Activated T-helper 1 cell treated with anti-CD3 and anti-CD28 coated beads, Interleukin-2, amount 50 U/mL, for 16 hours (primary cell): ENCODE measurements around the gene FAAP100.
"Not testable (repeated sequence)": the region's sequence is repeated elsewhere in the genome, so short reads cannot be mapped to it uniquely, and the experiment has no call there.

Experiments used
- DNase-seq, 2 donors: peaks; one replicate each; pipeline ENCODE4 v3.0.0-alpha.2; 2020; ENCODE audit warnings: low read depth in 1 of 2, low spot score in 1 of 2

The FAAP100 gene

GRCh38 chr17:81552244-81553017 is at the start of gene FAAP100:
FAAP100 (minus strand) TSS chr17:81552353; CDS start chr17:81552330, 23 bp downstream.
- DNase-seq: peak; percentile 54 to 77

DNA sequence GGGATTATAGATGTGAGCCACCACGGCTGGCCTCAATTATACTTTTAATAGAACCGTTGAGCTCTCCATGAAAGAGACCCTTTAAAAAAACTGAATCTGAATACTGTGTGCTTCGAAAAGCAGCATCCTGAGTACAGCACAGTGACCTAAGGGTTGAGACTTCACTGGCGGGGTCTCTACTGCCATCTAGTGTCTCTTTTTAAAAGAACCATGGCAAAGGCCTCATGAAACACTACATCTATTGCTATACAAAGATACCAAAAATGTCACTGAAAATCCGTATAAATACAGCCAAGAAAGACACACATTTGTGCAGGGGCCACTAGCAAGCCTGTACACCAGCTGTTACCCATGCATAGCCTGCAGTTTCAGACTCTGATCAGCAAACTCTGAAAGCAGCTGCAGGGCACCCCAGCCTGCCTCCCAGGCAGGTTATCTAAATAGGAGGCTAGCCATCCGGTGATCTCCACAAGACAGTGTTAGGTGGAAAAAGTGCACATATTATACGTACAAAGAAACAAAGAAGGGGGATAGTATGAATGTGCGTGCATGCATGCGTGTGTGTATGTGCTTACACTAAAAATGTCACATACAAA is 49.5 kb upstream of the FAAP100 start:
- DNase-seq: no peak

- no peak for DNase-seq
Observed at GRCh38 chr17:81599719-81600486, 47.8 kb upstream of the FAAP100 start.

GRCh38 chr17:81593105-81593871 is 41.1 kb upstream of the FAAP100 start:
- DNase-seq: no peak

DNA sequence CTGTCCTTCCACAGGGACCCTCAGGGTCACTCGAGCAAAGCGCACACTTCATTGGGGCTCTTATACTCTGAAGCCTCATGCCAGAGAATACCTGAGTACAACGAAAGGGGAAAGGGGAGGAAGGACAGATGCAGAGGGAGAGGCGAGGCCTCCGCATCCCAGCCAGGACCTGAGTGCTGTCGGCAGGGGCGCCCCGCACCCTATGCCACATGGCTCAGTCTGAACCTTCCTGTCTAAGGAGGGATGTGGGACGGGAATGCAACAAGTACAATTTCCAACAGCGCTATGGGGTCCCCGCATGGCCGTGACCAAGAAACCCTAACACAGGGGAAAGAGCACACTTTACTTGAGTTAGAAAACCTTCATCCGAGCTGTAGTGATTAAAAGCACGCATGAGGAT is 39.8 kb upstream of the FAAP100 start:
- DNase-seq: no peak

DNA sequence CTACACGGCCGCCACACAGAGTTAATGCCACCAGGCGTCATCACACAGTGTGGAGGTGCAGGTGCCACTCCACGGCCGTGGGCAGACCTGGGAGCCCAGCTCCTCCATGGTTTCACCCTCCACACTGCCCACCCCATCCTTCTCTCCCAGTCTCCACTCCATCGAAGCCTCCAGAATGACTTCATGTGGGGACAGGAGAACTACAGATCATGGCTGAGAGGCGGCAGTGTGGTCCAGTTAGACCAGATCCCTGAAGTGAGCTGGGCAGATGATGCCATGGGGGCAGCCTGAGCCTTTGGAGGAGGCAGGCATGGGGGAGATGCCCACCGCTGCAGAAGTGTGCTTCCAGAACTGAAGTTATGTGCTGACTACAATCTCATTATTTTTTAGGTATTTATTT is 38.0 kb upstream of the FAAP100 start:
- DNase-seq: no peak

- no peak for DNase-seq
Observed at GRCh38 chr17:81589612-81590011, 37.5 kb upstream of the FAAP100 start.

GRCh38 chr17:81586096-81586495 is 33.9 kb upstream of the FAAP100 start:
- DNase-seq: no peak

- not testable (repeated sequence) for DNase-seq
Observed at GRCh38 chr17:81584771-81585170, 32.6 kb upstream of the FAAP100 start.

GRCh38 chr17:81583589-81584342 is 31.6 kb upstream of the FAAP100 start:
- no peak for DNase-seq

DNA sequence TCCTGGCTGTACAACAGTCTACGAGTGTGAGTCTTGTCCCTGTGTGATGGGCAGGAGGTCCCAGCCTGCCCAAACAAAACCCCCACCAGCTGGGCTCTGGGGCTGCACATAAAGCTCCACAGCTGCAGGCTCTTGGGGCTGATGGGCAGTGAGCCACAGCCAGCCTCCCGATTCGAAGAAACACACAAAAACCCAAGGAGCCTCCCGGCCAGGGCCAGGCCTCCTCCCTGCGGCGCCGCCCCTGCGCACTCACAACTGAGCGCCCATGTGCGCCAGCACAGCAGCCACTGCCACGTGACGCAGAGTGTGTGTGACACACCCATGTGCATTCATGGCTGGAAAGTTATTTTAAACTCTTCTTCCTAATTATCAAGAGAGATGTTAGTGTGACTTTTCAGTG is 30.6 kb upstream of the FAAP100 start:
- no peak for DNase-seq

GRCh38 chr17:81582341-81582740 is 30.2 kb upstream of the FAAP100 start:
- no peak for DNase-seq

DNA sequence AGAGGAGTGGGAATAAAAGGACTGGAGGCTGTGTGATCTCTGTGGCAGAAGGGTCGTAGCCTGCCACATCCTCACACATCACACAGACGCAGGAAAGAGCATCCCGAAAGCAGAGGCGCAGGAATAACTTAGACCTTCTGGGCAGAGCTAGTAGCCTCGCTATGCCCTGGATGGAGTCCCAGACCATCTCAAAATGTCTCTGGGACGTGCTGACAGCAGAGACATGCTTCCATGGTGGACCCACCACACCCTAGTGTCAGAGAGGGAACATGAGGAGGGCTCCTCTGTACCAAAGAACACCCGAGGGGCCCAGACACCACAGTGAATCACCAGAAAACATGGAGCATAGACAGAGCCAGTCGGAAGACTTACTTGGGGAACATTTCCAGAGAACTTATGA is 29.6 kb upstream of the FAAP100 start:
- no peak for DNase-seq

GRCh38 chr17:81580481-81580880 is 28.3 kb upstream of the FAAP100 start:
- no peak for DNase-seq

GRCh38 chr17:81579821-81580321 is 27.7 kb upstream of the FAAP100 start:
- no peak for DNase-seq

- no peak for DNase-seq
Observed at GRCh38 chr17:81579298-81579697, 27.1 kb upstream of the FAAP100 start.

DNA sequence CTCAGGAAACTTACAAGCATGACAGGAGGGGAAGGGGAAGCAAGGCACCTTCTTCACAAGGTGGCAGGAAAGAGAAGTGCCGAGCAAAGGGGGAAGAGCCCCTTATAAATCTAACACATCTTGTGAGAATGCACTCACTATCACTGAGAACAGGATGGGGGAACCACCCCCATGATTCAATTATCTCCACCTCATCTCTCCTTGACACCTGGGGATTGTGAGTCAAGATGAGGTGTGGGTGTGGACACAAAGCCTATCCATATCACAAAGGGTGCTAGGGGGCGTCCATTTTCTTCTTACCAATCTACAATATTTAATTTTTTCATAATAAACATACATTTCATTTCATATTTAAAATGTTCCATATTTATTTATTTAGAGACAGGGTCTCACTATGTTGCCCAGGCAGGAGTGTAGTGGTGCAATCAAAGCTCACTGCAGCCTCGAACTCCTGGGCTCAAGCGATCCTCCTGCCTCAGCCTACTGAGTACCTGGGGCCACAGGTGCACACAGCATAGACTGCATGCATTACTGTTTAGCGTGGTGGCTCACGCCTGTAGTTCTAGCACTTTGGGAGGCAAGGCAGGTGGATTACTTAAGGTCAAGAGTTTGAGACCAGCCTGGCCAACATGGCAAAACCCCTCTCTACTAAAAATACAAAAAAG is 26.5 kb upstream of the FAAP100 start:
- DNase-seq: no peak

- DNase-seq: no peak
Observed at GRCh38 chr17:81578038-81578441, 25.9 kb upstream of the FAAP100 start.

DNA sequence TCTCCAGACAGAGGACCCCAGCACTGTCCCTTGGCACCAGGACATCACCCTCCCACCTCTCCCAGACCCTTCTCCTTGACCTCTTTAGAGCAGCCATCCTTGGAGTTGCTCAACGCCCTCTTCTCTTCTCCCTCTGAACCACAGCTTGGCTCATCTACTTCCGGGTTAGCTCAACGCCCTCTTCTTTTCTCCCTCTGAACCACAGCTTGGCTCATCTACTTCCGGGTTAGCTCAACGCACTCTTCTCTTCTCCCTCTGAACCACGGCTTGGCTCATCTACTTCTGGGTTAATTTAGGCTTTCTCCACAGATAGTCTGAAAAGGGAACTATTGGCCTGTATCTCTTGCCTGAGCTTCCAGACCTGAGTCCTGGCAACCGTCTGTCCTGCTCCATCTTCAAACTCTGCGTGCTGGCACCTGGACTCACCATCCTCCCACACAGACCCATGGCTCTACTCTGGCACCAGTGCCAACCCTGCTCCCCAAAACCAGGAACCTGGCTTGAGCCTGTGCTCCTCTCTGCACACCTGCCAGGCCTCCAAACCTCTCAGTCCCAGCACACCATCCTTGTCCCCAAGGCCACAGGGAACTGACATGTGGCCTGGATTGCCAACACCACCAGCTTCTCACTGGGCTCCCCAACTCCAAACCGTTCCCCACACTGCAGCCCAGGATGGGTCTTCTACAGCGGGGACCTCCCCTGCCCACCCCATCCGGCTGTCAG is 25.3 kb upstream of the FAAP100 start:
- no peak for DNase-seq
